ENCODE results near the gene SMO. TPM values are rescaled to one million over a fixed set of nuclear protein-coding genes. Genes with fewer than 3 reads are reported as not detected.

Gene SMO
- total RNA-seq, 1 experiment from 2014 or later: 2.9 TPM

DNA sequence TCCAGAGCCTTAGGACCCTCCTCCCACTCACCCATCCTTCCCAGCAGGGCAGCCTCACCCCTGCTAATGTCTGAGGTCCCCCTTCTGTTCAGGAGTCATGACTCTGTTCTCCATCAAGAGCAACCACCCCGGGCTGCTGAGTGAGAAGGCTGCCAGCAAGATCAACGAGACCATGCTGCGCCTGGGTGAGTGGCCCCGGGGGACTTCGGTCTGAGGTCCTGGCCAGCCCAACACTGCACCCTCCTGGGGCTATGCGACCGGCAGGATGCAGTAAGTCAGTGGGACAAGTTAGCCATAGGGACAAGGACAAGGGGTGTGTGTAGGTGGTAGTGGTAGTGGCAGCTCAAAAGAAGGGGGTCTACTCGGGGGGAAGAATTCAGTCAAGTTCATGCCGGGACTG, 20.2 kb downstream of the SMO start:
- DNase-seq (ENCODE audit: low read depth, low spot score): no peak
- Histone ChIP-seq H3K27ac (ENCODE audit: low read length) (no peak overlapping the region), H3K27me3 (ENCODE audit: control insufficient read depth, insufficient read depth, low read length) (no peaks in the 10 kb centered on the region), H3K9me3 (ENCODE audit: control insufficient read depth, insufficient read depth, low read depth, low read length) (no peaks in the 10 kb centered on the region), H3K4me1 (ENCODE audit: control insufficient read depth, insufficient read depth, low read length) (no peaks in the 10 kb centered on the region), H3K4me3 (ENCODE audit: low read depth in 2 of 2, low read length in 2 of 2) (no peak overlapping the region), H3K36me3 (ENCODE audit: control insufficient read depth, insufficient read depth, low read length) (no peaks in the 10 kb centered on the region)
- BruUV-seq (replicated peaks): no TSS peak
- ATAC-seq: no peak
- no peak for TF ChIP-seq SIN3A (IDR thresholded peaks at IDR 0.05; ENCODE audit: borderline replicate concordance, insufficient read depth, low read depth, low read length)
- no peak for TF ChIP-seq TCF7L2 (IDR thresholded peaks at IDR 0.05; ENCODE audit: low read depth, low read length)
- TF ChIP-seq, protein P1, sequence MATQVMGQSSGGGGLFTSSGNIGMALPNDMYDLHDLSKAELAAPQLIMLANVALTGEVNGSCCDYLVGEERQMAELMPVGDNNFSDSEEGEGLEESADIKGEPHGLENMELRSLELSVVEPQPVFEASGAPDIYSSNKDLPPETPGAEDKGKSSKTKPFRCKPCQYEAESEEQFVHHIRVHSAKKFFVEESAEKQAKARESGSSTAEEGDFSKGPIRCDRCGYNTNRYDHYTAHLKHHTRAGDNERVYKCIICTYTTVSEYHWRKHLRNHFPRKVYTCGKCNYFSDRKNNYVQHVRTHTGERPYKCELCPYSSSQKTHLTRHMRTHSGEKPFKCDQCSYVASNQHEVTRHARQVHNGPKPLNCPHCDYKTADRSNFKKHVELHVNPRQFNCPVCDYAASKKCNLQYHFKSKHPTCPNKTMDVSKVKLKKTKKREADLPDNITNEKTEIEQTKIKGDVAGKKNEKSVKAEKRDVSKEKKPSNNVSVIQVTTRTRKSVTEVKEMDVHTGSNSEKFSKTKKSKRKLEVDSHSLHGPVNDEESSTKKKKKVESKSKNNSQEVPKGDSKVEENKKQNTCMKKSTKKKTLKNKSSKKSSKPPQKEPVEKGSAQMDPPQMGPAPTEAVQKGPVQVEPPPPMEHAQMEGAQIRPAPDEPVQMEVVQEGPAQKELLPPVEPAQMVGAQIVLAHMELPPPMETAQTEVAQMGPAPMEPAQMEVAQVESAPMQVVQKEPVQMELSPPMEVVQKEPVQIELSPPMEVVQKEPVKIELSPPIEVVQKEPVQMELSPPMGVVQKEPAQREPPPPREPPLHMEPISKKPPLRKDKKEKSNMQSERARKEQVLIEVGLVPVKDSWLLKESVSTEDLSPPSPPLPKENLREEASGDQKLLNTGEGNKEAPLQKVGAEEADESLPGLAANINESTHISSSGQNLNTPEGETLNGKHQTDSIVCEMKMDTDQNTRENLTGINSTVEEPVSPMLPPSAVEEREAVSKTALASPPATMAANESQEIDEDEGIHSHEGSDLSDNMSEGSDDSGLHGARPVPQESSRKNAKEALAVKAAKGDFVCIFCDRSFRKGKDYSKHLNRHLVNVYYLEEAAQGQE (IDR thresholded peaks at IDR 0.05; ENCODE audit: insufficient read depth in 1 of 2, low read depth in 2 of 2, low read length in 1 of 2): no peak
- TF ChIP-seq, protein P2, sequence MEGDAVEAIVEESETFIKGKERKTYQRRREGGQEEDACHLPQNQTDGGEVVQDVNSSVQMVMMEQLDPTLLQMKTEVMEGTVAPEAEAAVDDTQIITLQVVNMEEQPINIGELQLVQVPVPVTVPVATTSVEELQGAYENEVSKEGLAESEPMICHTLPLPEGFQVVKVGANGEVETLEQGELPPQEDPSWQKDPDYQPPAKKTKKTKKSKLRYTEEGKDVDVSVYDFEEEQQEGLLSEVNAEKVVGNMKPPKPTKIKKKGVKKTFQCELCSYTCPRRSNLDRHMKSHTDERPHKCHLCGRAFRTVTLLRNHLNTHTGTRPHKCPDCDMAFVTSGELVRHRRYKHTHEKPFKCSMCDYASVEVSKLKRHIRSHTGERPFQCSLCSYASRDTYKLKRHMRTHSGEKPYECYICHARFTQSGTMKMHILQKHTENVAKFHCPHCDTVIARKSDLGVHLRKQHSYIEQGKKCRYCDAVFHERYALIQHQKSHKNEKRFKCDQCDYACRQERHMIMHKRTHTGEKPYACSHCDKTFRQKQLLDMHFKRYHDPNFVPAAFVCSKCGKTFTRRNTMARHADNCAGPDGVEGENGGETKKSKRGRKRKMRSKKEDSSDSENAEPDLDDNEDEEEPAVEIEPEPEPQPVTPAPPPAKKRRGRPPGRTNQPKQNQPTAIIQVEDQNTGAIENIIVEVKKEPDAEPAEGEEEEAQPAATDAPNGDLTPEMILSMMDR (IDR thresholded peaks at IDR 0.05): no peak
- no peak for TF ChIP-seq POLR2AphosphoS5 (IDR thresholded peaks at IDR 0.05; ENCODE audit: low read depth, low read length)
- in situ Hi-C loops (cut with HindIII; ENCODE audit: low pct_unique_long_range_greater_than_20kb, low sequenced_read_pairs) (no loop called here), intact Hi-C loops (cut with micrococcal nuclease; ENCODE audit: unreplicated experiment) (no loop called here)
- ChIA-PET CTCF (no interaction called here), POLR2A (no interaction called here)

DNA sequence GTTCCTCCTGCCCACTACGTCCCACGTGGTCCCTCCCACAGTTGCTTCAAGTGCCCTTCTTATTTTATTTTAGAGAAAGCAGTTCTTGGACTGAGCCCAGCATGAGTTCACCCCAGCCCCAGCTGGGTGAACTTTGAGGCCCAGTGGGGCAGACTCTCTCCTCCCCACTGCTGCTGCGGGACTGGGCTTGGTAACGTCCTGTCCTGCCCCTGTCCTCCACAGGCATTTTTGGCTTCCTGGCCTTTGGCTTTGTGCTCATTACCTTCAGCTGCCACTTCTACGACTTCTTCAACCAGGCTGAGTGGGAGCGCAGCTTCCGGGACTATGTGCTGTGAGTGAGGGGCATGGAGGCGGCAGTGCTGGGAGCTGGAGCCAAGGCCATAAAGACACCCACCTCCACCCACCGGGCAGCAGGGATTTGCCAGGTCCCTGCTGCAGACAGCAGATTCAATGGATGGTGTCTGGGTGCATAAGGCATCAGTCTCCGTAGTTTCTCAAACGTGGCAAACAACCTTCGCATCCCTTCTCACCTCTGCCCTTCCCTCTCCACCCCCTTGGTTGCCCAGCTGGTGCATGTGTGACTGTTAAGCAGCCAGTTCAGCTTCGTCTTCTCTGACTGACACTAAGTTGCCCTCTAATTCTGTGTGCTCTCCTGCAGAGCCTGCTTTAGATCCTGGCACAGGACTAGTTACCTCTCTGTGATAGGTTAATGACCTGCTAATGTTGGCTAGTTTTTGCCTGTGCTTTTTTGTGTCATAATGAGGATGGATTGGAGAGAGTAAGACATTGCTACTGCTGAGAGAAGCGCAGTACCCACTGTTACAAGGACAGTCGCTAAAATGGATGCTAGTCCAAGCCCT, 20.9 kb downstream of the SMO start:
- DNase-seq (ENCODE audit: low read depth, low spot score) (no peak), ATAC-seq (no peak)
- no TSS peak for BruUV-seq (replicated peaks)
- no peak overlapping the region for H3K4me3 ChIP-seq (ENCODE audit: low read depth in 2 of 2, low read length in 2 of 2)
- intact Hi-C loops (cut with micrococcal nuclease; ENCODE audit: unreplicated experiment): no loop called here
- no peak overlapping the region for H3K27ac ChIP-seq (ENCODE audit: low read length)
- TF ChIP-seq TCF7L2 (IDR thresholded peaks at IDR 0.05; ENCODE audit: low read depth, low read length) (no peak), POLR2AphosphoS5 (IDR thresholded peaks at IDR 0.05; ENCODE audit: low read depth, low read length) (no peak), SIN3A (IDR thresholded peaks at IDR 0.05; ENCODE audit: borderline replicate concordance, insufficient read depth, low read depth, low read length) (no peak)
- TF ChIP-seq, protein P1 (IDR thresholded peaks at IDR 0.05; ENCODE audit: insufficient read depth in 1 of 2, low read depth in 2 of 2, low read length in 1 of 2): no peak
- TF ChIP-seq, protein P2 (IDR thresholded peaks at IDR 0.05): no peak
- H3K9me3 ChIP-seq (ENCODE audit: control insufficient read depth, insufficient read depth, low read depth, low read length): no peaks in the 10 kb centered on the region
- CTCF ChIA-PET: interaction anchor here (2.4 kb wide), 1 partner anchor 46 kb away, joined by 29 read pairs; no protein-coding TSS in a partner anchor
- H3K27me3 ChIP-seq (ENCODE audit: control insufficient read depth, insufficient read depth, low read length): no peaks in the 10 kb centered on the region
- no peaks in the 10 kb centered on the region for H3K36me3 ChIP-seq (ENCODE audit: control insufficient read depth, insufficient read depth, low read length)
- in situ Hi-C loops (cut with HindIII; ENCODE audit: low pct_unique_long_range_greater_than_20kb, low sequenced_read_pairs): no loop called here
- H3K4me1 ChIP-seq (ENCODE audit: control insufficient read depth, insufficient read depth, low read length): no peaks in the 10 kb centered on the region; the same call in 1 of the 2 replicates
- POLR2A ChIA-PET: no interaction called here
